HepG2 (cell line): Measurements from ENCODE around the gene DCTN1. TPM values are rescaled to one million over a fixed set of nuclear protein-coding genes. Genes with fewer than 3 reads are reported as not detected.

Experiments
- CEBPZ ChIP-seq: IDR thresholded peaks from 2 replicates; pipeline ENCODE4 v1.6.1; 2012; ENCODE audit warnings: low read length, improper control_type of control experiment
- DDIT3 ChIP-seq: sonication (generic); formaldehyde crosslinking; IDR thresholded peaks from 2 replicates; pipeline ENCODE4 v1.4.0; 2020; ENCODE audit warnings: mild to moderate bottlenecking, missing genetic modification reagents
- FOXP1 ChIP-seq, 2 experiments: fragments of 450-650 bp in 1 of 2; IDR thresholded peaks; 2 replicates each; pipeline ENCODE4 v1.6.1; 2017 to 2018; ENCODE audit warnings: antibody characterized with exemption in 1 of 2
- IRF1 ChIP-seq: sonication (generic); formaldehyde crosslinking; IDR thresholded peaks from 2 replicates; pipeline ENCODE4 v1.4.0; 2020; ENCODE audit warnings: low read depth, mild to moderate bottlenecking, missing genetic modification reagents
- KLF12 ChIP-seq: sonication (generic); formaldehyde crosslinking; IDR thresholded peaks from 2 replicates; pipeline ENCODE4 v1.4.0; 2020; ENCODE audit warnings: missing genetic modification reagents, borderline replicate concordance
- MAZ ChIP-seq, 2 experiments: sonication (generic) in 1 of 2; formaldehyde crosslinking in 1 of 2; IDR thresholded peaks; 2 replicates each; pipeline versions ENCODE4 v1.5.0 to v1.6.1; 2012 to 2020; ENCODE audit warnings: low read depth in 2 of 2, mild to moderate bottlenecking in 2 of 2, borderline replicate concordance in 1 of 2, improper control_type of control experiment in 1 of 2, low read length in 1 of 2, missing genetic modification reagents in 1 of 2, moderate library complexity in 1 of 2
- RERE ChIP-seq: IDR thresholded peaks from 2 replicates; pipeline ENCODE4 v1.6.1; 2016; ENCODE audit warnings: low read depth, missing genetic modification reagents, missing compliant biosample characterization
- SCMH1 ChIP-seq: sonication (generic); formaldehyde crosslinking; IDR thresholded peaks from 2 replicates; pipeline ENCODE4 v1.9.0; 2021; ENCODE audit warnings: missing genetic modification reagents, mild to moderate bottlenecking, borderline replicate concordance
- TBL1XR1 ChIP-seq: fragments of 150-350 bp; IDR thresholded peaks from 2 replicates; pipeline ENCODE4 v1.6.1; 2014; ENCODE audit warnings: borderline replicate concordance, low read length; ENCODE audit not compliant: partially characterized antibody
- TOE1 ChIP-seq: sonication (generic); formaldehyde crosslinking; IDR thresholded peaks from 2 replicates; pipeline ENCODE4 v1.4.0; 2020; ENCODE audit warnings: mild to moderate bottlenecking, missing genetic modification reagents
- ZNF207 ChIP-seq: fragments of 450-650 bp; IDR thresholded peaks from 2 replicates; pipeline ENCODE4 v1.6.1; 2016; ENCODE audit warnings: antibody characterized with exemption, borderline replicate concordance
- ZNF598 ChIP-seq: sonication (generic); formaldehyde crosslinking; IDR thresholded peaks from 2 replicates; pipeline ENCODE4 v1.5.1; 2020; ENCODE audit warnings: mild to moderate bottlenecking, missing genetic modification reagents, borderline replicate concordance
- ZNF644 ChIP-seq: IDR thresholded peaks from 2 replicates; pipeline ENCODE4 v1.6.1; 2016; ENCODE audit warnings: low read depth
- ZNF678 ChIP-seq: sonication (generic); formaldehyde crosslinking; IDR thresholded peaks from 2 replicates; pipeline ENCODE4 v1.4.0; 2020; ENCODE audit warnings: mild to moderate bottlenecking, missing genetic modification reagents
- ZNF879 ChIP-seq: sonication (generic); formaldehyde crosslinking; IDR thresholded peaks from 2 replicates; pipeline ENCODE4 v1.8.1; 2023; ENCODE audit warnings: missing genetic modification reagents
- polyA plus RNA-seq, 8 experiments: library from polyadenylated mRNA; depleted of rRNA in 3 of 8; stranded (reverse) in 7 of 8; unstranded in 1 of 8; fragments of >200 nt; fragmentation: Illumina TruSeq in 4 of 8; extraction: Trizol in 4 of 8; gene quantifications; 2 replicates each; pipeline versions ENCODE4 v1.2.1 to v1.2.3, GENCODE V29; 2011 to 2016; ENCODE audit warnings: low read depth in 4 of 8, missing spikeins in 1 of 8, mixed read lengths in 1 of 8; ENCODE audit not compliant: insufficient read depth in 1 of 8
- total RNA-seq, 5 experiments: library from RNA; depleted of rRNA; stranded (reverse); fragments of >200 nt; fragmentation: Illumina TruSeq; extraction: Trizol; gene quantifications; 2 replicates each; pipeline ENCODE4 v1.2.3, GENCODE V29; 2016; ENCODE audit warnings: low read depth in 1 of 5

Gene DCTN1
- total and polyA plus RNA-seq, 2 of the 13 experiments (the other 11 are each of a cell fraction or from before 2014, with no cell fraction given), result 73.2 to 122 TPM

- TF ChIP-seq CEBPZ, result no peak
- no peak for TF ChIP-seq SCMH1 (CRISPR knock-in tag)
- TF ChIP-seq TOE1 (CRISPR knock-in tag), result no peak
- 0 out of 2 replicates have a peak, but pooled peaks have one; percentile 38 for TF ChIP-seq MAZ (IDR thresholded peaks at IDR 0.05; ENCODE audit: borderline replicate concordance, low read depth, low read length)
- 0 out of 2 replicates have a peak, but pooled peaks have one; percentile 41 for TF ChIP-seq MAZ (CRISPR knock-in tag; IDR thresholded peaks at IDR 0.05; ENCODE audit: low read depth)
- TF ChIP-seq IRF1 (CRISPR knock-in tag), result no peak
- TF ChIP-seq TBL1XR1, result no peak
- TF ChIP-seq ZNF879 (CRISPR knock-in tag), result no peak
- TF ChIP-seq ZNF644, result no peak
- TF ChIP-seq FOXP1 (IDR thresholded peaks at IDR 0.05), result no peak
- TF ChIP-seq FOXP1 (CRISPR knock-in tag; IDR thresholded peaks at IDR 0.05), result peak; percentile 53; the same call in 1 of the 2 replicates
- no peak for TF ChIP-seq ZNF678 (CRISPR knock-in tag)
- no peak for TF ChIP-seq DDIT3 (CRISPR knock-in tag)
- TF ChIP-seq ZNF207, result no peak
- 0 out of 2 replicates have a peak, but pooled peaks have one; percentile 31 for TF ChIP-seq ZNF598 (CRISPR knock-in tag)
- no peak for TF ChIP-seq RERE (CRISPR knock-in tag)
- no peak for TF ChIP-seq KLF12 (CRISPR knock-in tag)
Measured at GRCh38 chr2:74413001-74413698, 33.0 kb upstream of the DCTN1 start (continued).
